Stimulated activated CD4-positive, alpha-beta T cell treated with anti-CD3 and anti-CD28 coated beads, Interleukin-15, amount 100 ng/mL, for 24 hours (primary cell): ENCODE results near the gene SPIRE2.
A peak's percentile ranks its signal among the peaks of the same experiment; 100 is the strongest.
"Not testable (repeated sequence)": the region's sequence is repeated elsewhere in the genome, so short reads cannot be mapped to it uniquely, and the experiment has no call there.

Source experiments
- DNase-seq: peaks from one replicate; pipeline ENCODE4 v3.0.0-alpha.2; 2020

The SPIRE2 gene

DNA sequence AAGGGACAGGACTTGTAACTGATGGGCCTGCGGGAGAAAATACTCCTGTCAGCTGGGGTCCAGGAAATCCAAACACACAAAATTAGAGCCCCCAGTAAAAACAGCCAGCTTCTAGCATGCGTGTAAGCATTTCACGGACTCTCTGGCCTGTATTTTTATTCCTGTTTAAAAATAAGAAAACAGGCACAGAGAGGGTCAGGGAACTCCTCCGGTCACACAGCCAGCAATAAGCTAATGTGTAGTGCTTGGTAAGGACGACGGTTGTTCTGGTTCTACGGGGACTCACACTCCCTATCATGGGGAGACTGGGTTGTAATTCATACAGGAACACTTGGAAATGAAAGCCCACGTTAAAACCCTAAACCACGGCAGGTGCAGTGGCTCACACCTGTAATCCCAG, 43.6 kb downstream of the SPIRE2 start:
- DNase-seq = no peak

DNA sequence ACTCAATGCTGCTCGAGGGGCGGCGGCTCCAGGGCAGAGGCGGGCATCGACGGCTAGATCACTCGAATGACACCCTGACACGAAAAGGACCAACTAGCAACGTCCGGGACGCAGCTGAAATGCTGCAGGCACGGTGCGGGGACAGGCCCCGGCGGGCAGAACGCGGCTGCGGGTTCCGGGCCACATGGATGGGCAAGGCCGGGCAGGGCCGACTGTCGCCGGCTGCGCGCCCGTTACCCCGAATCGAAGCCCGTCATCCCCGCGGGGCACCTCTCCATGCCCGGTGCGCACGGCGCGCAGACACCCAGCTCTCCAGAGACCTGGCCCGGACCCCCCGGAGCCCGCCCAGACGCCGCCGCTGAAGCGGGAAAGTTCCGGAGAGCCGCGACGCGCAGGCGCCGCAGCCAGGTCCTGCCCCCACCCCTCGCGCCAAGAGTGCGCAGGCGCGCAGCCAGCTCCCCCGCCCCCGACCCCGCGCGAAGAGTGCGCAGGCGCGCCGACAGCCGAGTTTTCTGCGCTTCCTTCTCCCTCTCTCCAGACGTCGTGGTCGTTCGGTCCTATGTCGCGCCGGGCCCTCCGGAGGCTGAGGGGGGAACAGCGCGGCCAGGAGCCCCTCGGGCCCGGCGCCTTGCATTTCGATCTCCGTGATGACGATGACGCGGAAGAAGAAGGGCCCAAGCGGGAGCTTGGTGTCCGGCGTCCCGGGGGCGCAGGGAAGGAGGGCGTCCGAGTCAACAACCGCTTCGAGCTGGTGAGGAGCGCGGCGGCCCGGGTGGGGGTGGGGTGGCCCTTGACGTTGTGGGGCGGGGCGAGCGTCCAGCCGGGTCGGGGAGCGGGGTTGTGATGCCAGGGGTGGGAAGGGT, 45.1 kb downstream of the SPIRE2 start, which contains the start of gene TCF25:
Gene TCF25 (plus strand): TSS at position 484 of the 863 bp plus-strand sequence. CDS start 76 bp downstream, at position 560.
- DNase-seq = peak; percentile 89

DNA sequence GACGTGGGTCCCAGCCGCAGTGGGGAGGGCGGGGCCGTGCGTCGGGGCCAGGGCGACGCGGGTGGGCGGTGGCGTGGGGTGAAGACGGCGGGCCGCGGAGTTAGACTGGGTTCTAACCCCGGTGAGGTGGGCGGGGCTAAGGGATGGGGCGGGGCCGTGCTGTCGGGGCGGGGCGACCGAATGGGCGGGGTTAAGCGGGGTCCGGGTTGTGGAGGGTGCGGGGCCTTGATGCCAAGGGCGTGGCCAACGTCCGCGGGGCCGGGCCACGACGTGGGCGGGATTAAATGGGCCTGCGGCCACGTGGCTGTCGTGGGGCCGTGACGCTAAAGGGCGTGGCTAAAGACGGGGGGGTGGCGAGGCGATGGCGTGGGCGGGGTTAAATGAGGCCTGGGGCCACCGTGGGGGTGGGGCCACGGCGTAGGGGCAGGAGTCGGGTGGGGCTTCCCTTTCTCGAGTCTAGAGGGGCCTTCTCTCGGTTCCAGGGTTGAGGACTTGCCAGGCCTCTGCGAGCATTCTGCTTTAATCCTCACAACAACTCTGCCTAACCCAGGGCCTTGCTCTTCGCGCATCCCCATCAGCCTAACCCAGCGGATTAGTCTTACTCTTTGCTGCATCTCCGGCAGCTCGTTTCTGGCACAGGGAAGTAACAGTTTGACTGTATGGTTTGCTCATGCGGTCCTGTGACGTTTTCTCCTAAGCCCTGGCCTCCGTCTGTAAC, 45.9 kb downstream of the SPIRE2 start:
- DNase-seq = peak; percentile 97

DNA sequence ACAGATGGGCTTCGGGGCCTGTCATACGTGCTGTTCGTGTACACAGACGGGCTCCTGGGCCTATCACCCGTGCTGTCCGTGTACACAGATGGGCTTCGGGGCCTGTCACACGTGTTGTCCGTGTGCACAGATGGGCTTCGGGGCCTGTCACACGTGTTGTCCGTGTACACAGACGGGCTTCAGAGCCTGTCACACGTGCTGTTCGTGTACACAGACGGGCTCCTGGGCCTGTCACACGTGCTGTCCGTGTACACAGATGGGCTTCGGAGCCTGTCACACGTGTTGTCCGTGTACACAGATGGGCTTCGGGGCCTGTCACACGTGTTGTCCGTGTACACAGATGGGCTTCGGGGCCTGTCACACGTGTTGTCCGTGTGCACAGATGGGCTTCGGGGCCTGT, 50.8 kb downstream of the SPIRE2 start:
- DNase-seq = not testable (repeated sequence)

DNA sequence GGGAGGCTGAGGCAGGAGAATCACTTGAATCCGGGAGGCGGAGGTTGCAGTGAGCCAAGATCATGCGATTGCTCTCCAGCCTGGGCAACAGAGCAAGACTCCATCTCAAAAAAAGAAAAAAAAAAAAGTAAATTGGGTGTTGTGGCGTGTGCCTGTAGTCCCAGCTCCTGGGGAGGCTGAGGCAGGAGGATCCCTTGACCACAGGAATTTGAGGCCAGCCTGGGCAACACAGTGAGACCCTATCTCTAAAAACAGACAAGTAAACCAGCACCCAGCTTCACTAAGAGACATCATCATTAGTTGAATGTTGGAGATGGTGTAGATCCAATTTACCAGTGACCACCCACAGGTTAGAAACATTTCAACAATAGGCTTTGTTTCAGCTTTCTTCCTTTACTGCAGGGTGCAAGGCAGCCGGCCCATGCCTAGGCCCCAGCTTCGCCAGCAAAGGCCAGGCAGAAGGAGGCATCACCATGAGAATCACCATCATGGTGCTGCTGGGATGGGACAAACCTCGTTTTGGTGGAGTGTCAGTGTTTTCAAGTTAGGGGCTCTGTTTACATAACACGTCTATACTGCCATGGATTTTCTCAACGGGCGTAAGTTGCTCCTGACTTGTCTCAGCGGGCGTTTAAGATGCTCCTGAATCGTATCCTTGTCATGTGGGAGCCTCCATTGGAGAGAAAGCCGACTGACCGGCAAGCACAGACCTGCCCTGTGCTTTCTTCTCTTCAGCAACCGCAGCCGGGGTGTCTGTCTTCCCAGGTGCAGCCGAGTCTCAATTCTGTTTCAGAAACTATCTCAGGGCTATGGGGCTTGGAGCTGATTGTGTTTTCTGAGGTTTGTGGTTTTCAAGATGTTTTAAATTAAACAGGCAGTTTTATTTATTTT, 52.4 kb downstream of the SPIRE2 start:
- DNase-seq = no peak

DNA sequence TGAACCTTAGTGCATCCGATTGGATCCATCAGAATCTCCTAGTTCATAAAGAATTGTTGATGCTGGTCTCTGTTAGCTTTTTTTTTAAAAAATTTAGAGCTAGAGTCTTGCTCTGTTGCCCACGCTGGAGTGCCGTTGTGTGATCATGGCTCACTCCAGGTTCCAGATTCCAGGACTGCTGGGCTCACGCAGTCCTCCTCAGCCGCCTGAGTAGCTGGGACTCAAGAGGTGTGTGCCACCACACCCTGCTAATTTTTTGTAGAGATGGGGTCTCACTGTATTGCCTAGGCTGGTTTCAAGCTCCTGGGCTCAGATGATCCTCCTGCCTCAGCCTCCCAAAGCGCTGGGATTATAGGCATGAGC, 53.1 kb downstream of the SPIRE2 start:
- DNase-seq = no peak

DNA sequence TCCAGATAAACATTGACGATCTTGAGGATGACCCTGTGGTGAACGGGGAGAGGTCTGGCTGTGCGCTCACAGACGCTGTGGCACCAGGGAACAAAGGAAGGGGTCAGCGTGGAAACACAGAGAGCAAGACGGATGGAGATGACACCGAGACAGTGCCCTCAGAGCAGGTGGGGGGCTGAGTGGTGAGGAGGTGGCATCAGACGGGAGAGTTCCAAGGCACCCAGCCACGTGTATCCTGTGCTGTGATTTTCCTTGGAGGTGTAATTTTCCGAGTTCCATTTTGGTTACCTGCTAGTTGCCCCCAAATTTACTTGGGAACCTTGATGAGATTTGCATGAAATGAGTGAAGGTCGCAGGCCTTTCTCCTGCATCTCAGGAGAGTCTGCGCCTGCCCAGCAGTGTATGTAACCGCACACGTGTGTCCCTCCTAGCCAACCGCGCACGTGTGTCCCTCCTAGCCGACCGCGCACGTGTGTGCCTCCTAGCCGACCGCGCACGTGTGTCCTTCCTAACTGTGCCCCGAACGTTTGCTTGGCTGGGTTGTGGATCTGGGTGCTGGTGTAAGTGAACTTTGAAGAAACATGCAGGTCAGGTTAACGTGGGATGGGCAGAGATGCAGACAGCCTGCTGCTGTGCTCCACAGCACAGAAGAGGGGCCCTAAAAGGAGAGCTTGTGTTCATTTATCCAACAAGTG, 55.2 kb downstream of the SPIRE2 start:
- DNase-seq = no peak

DNA sequence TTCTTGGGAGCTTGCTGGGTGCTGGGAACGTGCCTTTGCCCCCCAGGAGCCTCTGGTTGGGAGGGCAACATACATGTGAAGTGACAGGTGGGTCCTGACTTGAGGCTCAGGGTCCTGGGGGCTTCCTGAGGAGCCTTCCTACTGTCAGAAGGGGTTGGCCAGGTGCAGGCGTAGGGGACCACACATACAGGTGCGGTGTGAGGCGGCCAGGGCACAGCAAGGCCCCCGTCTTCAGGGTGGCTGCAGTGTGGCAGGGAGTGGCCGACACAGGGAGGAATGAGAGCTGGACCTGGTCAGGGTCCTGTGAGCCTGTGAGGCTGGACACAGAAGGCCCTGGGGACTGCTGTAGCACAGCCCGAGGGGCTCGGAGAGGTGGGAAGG, 55.8 kb downstream of the SPIRE2 start:
- no peak for DNase-seq

DNA sequence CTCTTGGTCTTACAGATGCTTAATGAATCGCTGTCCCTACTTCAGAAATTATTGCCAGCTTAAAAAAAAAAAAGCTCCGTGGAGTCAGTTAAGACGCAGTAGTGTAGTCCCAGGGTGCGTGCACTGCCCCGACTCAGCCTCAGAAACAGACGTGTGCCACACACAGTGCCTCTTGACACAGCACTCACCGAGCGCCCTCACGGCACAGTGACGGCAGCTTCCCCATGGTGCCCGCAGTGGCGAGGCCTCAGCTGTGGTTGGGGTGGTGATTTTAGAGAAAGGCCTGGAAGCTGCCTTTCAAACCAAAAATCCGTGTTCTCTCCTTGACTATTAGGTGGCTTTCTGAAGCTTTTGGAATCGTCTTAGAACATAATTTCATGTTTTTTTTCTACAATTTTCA, 59.0 kb downstream of the SPIRE2 start:
- no peak for DNase-seq

DNA sequence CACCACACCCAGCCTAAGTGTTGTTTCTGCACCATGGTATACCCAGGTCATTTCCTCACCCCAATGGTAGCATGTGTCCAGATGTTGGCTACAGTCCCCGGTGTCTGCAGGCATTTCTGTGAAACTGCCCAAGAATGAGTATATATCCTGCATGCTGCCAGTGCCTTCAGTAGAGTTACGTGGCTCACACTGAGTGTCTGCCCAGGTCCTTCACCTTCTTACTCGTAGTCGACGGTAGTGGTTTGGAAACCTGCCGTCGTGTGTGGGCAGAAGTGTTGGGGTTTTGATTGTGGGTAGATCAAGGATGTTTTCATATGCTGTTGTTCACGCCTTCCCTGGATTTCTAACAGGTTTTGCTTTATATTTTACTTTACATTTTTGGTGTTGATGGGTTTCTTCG, 61.9 kb downstream of the SPIRE2 start:
- peak; percentile 60 for DNase-seq

DNA sequence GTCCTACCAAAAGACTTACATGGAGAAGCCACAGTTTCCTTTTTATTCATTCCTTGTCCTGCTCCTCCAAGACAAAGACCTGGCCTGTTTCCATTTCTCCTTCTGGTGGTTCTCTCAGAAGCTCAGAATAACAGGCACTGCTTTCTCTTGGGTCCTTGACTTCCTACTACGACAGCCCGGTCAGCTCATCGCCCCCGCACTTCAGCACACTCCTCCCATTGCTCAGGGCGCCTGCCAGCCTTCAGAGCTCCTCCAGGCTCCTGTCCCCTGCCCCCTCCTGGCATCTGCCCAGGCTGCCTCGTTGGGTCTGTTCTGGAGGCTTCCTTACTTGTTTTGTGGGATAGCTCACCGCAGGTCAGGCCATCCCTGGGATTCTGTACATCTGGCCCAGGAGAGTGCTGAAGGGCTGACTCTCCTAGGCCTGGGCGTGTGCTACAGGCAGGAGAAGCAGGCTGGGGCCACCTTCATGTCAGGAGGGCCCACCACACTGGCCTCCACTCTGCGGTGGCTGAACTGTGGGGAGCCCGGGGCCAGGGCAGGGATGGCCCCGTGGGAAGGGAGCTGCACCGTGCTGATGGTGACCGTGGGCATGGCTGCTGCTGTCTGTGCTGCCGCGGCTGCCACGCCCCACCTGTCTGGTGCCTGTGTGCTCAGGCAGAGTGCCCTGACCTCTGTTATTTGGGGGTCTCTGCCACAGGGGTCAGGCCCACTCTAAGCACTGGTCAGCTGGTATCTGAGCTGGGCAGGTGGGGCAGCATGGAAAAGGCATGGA, 62.8 kb downstream of the SPIRE2 start:
- no peak for DNase-seq

DNA sequence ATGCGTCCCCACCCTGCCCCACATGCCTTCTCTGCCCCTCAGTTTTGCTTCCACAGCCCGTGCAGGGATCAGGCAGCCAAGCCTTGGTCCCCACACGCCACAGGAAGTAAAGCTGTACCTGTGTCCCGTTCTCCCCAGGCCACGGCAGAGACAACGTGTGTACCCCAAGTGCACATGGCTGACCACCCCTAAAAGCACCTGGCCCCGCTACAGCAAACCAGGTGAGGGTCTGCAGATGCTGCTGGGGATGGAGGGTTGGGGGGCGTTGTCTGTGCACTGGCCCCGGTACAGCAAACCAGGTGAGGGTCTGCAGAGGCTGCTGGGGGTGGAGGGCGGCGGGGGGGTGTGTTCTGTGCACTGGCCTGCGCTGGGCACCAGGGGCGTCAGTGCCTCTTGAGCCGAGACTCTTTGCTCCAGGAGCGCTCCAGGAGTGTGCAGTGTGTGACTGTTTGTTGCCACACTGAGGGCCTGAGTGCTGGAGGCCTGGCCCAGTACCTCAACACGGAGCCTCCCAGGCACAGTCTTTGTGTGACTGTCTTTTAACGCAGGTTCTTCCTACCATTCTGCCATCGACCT, 63.9 kb downstream of the SPIRE2 start:
- no peak for DNase-seq

DNA sequence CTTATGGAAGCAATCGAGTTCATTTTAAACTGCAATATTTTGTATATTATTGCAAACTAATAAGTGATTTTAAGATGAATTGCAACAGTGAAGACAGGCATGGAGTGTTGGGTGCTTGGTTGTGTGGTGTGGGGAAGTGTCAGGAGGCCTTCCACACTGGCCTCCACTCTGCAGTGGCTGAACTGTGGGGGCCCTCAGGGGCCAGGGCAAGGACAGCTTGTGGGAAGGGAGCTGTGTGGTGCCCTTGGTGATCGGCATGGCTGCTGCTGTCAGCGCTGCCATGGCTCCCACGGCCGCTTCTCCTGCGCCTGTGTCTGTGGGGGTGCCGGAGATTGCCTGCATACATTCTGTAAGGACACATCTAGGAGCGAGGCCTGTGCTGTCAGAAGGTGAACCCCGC, 64.4 kb downstream of the SPIRE2 start:
- DNase-seq = no peak

DNA sequence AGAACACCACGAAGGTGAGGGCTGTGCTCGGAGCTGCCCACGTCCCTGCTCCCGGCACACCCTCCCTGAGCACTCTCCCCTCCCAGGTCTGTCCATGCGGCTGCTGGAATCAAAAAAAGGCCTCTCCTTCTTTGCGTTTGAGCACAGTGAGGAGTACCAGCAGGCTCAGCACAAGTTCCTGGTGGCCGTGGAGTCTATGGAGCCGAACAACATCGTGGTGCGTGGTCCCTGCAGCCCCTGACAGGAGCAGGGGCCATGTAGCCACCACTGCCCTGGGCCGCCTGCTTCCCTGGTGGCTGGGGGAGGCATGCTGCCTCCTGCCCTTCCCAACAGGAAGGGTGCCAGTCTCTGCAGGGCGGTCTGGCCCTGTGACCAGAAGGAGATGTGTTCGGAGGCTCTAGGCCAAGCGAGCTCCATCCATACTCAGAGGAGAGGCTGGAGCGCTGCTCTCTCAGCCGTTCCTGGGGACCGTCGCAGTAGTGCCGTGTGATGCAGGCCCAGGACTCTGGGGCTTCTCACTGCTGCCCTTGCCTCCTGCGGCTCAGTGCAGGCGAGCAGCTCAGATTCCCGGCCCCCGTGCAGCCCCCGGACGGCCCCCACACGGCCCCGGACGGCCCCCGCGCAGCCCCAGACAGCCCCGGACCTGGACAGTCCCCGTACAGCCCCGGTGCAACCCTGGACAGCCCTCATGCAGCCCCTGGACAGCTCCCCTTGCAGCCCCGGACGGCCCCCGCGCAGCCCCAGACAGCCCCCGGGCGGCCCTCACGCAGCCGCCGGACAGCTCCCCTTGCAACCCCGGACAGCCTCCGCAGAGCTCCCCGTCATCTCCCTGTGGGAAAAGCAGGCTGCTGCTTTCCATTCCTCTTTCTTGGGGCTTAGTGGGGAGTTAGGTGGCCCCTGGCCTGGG, 65.6 kb downstream of the SPIRE2 start:
- no peak for DNase-seq

DNA sequence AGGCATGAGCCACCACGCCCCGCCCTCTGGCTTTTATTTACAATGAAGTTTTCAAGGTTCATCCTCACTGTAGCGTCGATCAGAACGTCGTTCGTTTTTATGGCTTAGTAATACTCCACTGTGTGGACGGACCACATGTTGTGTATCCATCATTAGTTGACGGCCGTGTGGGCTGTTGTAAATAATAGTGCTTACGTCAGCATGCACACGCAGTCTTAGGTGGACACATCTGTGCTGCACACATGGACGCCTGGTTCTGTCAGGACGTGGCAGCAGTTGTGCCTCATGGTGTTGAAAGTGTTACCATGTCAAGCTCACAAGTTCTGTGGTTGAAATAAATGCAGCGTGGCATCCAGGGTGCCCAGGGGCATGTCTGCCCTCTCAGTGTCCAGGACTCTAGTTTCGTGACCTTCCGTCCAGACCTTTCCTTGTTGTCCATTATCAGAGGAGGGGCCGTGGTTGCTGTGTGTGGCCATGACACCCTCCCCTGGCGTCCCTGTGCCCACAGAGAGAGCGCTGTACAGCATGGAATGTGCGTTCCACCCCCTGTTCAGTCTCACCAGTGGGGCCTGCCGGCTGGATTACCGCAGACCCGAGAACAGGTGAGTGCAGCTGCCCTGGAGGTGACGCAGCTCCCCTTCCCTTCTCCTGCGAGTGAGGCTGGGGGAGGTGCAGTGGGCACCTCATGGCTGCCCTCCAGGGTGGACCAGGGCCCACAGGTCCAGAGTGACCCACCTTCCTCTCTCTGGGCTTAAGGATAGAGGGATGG, 67.4 kb downstream of the SPIRE2 start:
- DNase-seq = no peak

DNA sequence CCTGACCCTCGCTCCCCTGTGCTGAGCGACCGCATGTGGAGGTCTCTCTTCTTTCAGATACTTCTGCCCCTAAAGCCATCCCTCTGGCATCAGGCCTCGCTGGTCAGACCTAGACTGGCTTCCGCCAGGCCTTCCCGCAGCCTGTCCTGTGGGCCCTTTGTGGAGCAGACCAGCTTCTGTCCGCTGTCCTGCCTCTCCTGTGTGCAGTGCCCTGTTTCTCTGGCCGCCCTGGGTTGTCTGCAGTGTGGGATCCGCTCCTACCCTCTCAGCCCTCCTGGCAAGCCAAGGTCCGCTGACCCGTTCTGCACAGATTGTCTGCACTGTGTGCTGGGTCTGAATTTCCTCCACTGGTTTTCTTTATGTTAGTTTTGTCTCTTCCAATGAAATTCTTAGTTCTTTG, 68.9 kb downstream of the SPIRE2 start:
- DNase-seq = no peak

DNA sequence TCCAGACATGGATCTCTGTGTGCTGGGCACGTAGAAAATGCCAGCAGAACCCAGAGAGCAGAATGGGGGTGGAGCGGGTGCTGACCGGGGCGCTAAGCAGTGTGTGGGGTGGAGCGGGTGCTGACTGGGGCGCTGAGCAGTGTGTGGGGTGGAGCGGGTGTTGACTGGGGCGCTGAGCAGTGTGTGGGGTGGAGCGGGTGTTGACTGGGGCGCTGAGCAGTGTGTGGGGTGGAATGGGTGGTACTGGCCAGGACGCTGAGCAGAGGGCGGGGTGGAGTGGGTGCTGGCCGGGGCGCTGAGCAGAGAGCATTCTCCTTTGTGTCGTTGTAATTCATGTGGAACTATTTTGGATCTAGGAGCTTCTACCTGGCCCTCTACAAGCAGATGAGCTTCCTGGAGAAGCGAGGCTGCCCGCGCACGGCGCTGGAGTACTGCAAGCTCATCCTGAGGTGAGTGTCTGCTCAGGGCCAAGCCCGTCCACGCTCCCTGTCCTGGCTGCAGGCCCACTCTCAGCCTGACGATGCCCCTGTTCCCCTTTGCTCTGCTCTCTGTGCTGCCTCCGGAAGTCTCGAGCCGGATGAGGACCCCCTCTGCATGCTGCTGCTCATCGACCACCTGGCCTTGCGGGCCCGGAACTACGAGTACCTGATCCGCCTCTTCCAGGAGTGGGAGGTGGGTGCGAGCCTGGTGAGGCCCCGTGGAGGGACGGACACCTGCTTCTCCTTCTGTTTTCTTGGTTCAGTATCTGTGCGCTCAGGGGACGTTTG, 70.1 kb downstream of the SPIRE2 start:
- no peak for DNase-seq

DNA sequence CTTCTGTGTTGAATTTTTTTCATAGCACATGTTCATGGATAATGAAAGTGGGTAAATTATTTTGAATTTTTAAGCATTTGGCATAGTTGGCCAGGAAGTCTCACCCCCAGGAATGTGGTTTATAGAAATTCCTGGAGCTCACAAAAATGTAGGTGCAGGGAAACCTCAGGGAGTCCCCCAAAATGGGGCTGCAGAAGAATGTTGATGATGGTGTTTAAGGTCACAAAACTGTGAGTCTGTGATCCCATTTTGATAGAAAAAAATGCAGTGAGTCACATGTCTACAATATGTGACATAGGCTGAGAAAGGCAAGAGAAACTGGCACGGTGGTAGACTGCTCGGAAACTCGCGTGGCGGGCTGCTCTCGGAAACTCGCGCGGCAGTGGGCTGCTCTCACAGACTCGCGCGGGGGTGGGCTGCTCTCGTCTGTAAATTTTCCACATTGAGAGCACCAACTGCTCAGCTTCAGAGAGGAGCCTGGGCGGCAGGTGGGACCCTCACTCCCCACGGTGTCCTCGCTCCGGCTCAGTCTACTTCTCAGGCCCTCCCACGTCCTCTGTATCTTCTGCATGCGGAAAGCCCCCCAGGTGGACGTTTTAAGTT, 71.7 kb downstream of the SPIRE2 start:
- no peak for DNase-seq
